Measurements from ENCODE around the gene OPRM1. TPM values are rescaled to one million over a fixed set of nuclear protein-coding genes. Genes with fewer than 3 reads are reported as not detected.

The OPRM1 gene
- total RNA-seq, 1 donor from 2014 or later, result not detected

- Histone ChIP-seq H3K36me3 (ENCODE audit: control insufficient read depth, insufficient read depth, low read length) (no peaks in the 10 kb centered on the region), H3K4me3 (ENCODE audit: low read depth, low read length) (no peak overlapping the region), H3K27me3 (ENCODE audit: control insufficient read depth, insufficient read depth, low read length) (no peaks in the 10 kb centered on the region)
- DNase-seq (ENCODE audit: low read depth), result no peak
- TF ChIP-seq, protein P1, sequence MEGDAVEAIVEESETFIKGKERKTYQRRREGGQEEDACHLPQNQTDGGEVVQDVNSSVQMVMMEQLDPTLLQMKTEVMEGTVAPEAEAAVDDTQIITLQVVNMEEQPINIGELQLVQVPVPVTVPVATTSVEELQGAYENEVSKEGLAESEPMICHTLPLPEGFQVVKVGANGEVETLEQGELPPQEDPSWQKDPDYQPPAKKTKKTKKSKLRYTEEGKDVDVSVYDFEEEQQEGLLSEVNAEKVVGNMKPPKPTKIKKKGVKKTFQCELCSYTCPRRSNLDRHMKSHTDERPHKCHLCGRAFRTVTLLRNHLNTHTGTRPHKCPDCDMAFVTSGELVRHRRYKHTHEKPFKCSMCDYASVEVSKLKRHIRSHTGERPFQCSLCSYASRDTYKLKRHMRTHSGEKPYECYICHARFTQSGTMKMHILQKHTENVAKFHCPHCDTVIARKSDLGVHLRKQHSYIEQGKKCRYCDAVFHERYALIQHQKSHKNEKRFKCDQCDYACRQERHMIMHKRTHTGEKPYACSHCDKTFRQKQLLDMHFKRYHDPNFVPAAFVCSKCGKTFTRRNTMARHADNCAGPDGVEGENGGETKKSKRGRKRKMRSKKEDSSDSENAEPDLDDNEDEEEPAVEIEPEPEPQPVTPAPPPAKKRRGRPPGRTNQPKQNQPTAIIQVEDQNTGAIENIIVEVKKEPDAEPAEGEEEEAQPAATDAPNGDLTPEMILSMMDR (IDR thresholded peaks at IDR 0.05; ENCODE audit: insufficient read depth, low read length, poor library complexity, severe bottlenecking), result no peak
Measured at GRCh38 chr6:154202339-154202738, 163.3 kb downstream of the OPRM1 start.

GRCh38 chr6:154202958-154203357 lies 163.9 kb downstream of the OPRM1 start:
- H3K4me3 ChIP-seq (ENCODE audit: low read depth, low read length), result no peak overlapping the region
- no peak for DNase-seq (ENCODE audit: low read depth)
- TF ChIP-seq, protein P1 (IDR thresholded peaks at IDR 0.05; ENCODE audit: insufficient read depth, low read length, poor library complexity, severe bottlenecking), result no peak
- no peaks in the 10 kb centered on the region for H3K27me3 ChIP-seq (ENCODE audit: control insufficient read depth, insufficient read depth, low read length)
- H3K36me3 ChIP-seq (ENCODE audit: control insufficient read depth, insufficient read depth, low read length), result no peaks in the 10 kb centered on the region

GRCh38 chr6:154206141-154206540 lies 167.1 kb downstream of the OPRM1 start:
- Histone ChIP-seq H3K4me3 (ENCODE audit: low read depth, low read length) (no peak overlapping the region), H3K36me3 (ENCODE audit: control insufficient read depth, insufficient read depth, low read length) (no peaks in the 10 kb centered on the region), H3K27me3 (ENCODE audit: control insufficient read depth, insufficient read depth, low read length) (no peaks in the 10 kb centered on the region)
- no peak for DNase-seq (ENCODE audit: low read depth)
- TF ChIP-seq, protein P1 (IDR thresholded peaks at IDR 0.05; ENCODE audit: insufficient read depth, low read length, poor library complexity, severe bottlenecking), result no peak

- Histone ChIP-seq H3K27me3 (ENCODE audit: control insufficient read depth, insufficient read depth, low read length) (no peaks in the 10 kb centered on the region), H3K36me3 (ENCODE audit: control insufficient read depth, insufficient read depth, low read length) (no peaks in the 10 kb centered on the region), H3K4me3 (ENCODE audit: low read depth, low read length) (no peak overlapping the region)
- TF ChIP-seq, protein P1 (IDR thresholded peaks at IDR 0.05; ENCODE audit: insufficient read depth, low read length, poor library complexity, severe bottlenecking), result no peak
- DNase-seq (ENCODE audit: low read depth), result no peak
Measured at GRCh38 chr6:154206996-154207395, 168.0 kb downstream of the OPRM1 start.

- H3K27me3 ChIP-seq (ENCODE audit: control insufficient read depth, insufficient read depth, low read length), result no peaks in the 10 kb centered on the region
Measured at GRCh38 chr6:154209555-154209954, 170.5 kb downstream of the OPRM1 start.

GRCh38 chr6:154210678-154211077 lies 171.6 kb downstream of the OPRM1 start:
- no peaks in the 10 kb centered on the region for H3K36me3 ChIP-seq (ENCODE audit: control insufficient read depth, insufficient read depth, low read length)
- no peaks in the 10 kb centered on the region for H3K27me3 ChIP-seq (ENCODE audit: control insufficient read depth, insufficient read depth, low read length)
- TF ChIP-seq, protein P1 (IDR thresholded peaks at IDR 0.05; ENCODE audit: insufficient read depth, low read length, poor library complexity, severe bottlenecking), result no peak
- H3K4me3 ChIP-seq (ENCODE audit: low read depth, low read length), result no peak overlapping the region
- DNase-seq (ENCODE audit: low read depth), result no peak

More at GRCh38 chr6:154209555-154209954, 170.5 kb downstream of the OPRM1 start:
- no peaks in the 10 kb centered on the region for H3K36me3 ChIP-seq (ENCODE audit: control insufficient read depth, insufficient read depth, low read length)
- no peak for DNase-seq (ENCODE audit: low read depth)
- TF ChIP-seq, protein P1 (IDR thresholded peaks at IDR 0.05; ENCODE audit: insufficient read depth, low read length, poor library complexity, severe bottlenecking), result no peak
- no peak overlapping the region for H3K4me3 ChIP-seq (ENCODE audit: low read depth, low read length)

Data from kidney epithelial cell (primary cell).